Measurements from ENCODE around the gene LARP1B.
"Not testable (repeated sequence)": the region's sequence is repeated elsewhere in the genome, so short reads cannot be mapped to it uniquely, and the experiment has no call there.

DNA sequence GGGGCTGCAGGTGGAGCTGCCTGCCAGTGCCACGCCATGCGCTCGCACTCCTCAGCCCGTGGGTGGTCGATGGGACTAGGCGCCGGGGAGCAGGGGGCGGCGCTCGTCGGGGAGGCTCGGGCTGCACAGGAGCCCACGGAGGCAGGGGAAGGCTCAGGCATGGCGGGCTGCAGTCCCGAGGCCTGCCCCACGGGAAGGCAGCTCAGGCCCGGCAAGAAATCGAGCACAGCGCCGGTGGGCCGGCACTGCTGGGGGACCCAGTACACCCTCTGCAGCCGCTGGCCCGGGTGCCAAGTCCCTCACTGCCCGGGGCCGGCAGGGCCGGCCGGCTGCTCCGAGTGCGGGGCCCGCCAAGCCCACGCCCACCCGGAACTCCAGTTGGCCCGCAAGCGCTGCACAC lies 13.6 kb upstream of the LARP1B start:
- TF ChIP-seq, protein P1, sequence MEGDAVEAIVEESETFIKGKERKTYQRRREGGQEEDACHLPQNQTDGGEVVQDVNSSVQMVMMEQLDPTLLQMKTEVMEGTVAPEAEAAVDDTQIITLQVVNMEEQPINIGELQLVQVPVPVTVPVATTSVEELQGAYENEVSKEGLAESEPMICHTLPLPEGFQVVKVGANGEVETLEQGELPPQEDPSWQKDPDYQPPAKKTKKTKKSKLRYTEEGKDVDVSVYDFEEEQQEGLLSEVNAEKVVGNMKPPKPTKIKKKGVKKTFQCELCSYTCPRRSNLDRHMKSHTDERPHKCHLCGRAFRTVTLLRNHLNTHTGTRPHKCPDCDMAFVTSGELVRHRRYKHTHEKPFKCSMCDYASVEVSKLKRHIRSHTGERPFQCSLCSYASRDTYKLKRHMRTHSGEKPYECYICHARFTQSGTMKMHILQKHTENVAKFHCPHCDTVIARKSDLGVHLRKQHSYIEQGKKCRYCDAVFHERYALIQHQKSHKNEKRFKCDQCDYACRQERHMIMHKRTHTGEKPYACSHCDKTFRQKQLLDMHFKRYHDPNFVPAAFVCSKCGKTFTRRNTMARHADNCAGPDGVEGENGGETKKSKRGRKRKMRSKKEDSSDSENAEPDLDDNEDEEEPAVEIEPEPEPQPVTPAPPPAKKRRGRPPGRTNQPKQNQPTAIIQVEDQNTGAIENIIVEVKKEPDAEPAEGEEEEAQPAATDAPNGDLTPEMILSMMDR (IDR thresholded peaks at IDR 0.05; ENCODE audit: low read depth, low read length, missing input control) = not testable (repeated sequence)
- TF ChIP-seq, protein P2, sequence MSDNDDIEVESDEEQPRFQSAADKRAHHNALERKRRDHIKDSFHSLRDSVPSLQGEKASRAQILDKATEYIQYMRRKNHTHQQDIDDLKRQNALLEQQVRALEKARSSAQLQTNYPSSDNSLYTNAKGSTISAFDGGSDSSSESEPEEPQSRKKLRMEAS (IDR thresholded peaks at IDR 0.05) = not testable (repeated sequence)
- not testable (repeated sequence) for TF ChIP-seq TAF1 (conservative IDR thresholded peaks at IDR 0.05); EGR1 (IDR thresholded peaks at IDR 0.05; ENCODE audit: low read depth in 2 of 2); GABPA (IDR thresholded peaks at IDR 0.05 in 1 of 2, conservative IDR thresholded peaks at IDR 0.05 in 1 of 2); HNF4G (IDR thresholded peaks at IDR 0.05); SP1 (IDR thresholded peaks at IDR 0.05); JUND (IDR thresholded peaks at IDR 0.05)
